ENCODE measurements around the gene LUC7L2. TPM values are rescaled to one million over a fixed set of nuclear protein-coding genes. Genes with fewer than 3 reads are reported as not detected.

Gene LUC7L2
- total and polyA plus RNA-seq, 2 experiments from 2014 or later, result 87.8 to 105 TPM

- H3K27ac ChIP-seq, result no peak overlapping the region
- no peak for DNase-seq (ENCODE audit: low read depth in 1 of 2, low spot score in 1 of 2)
- H3K36me3 ChIP-seq, result no peaks in the 10 kb centered on the region
- H3K4me3 ChIP-seq, result no peak overlapping the region
- H3K9me3 ChIP-seq (ENCODE audit: low read depth), result no peaks in the 10 kb centered on the region
- no peaks in the 10 kb centered on the region for H3K27me3 ChIP-seq
- no peak for TF ChIP-seq CTCF (IDR thresholded peaks at IDR 0.05; ENCODE audit: low read depth, low read length)
- H3K4me1 ChIP-seq (ENCODE audit: low read depth), result peaks cover 16% of the 10 kb centered on the region
Observed at GRCh38 chr7:139430443-139430842, 70.7 kb downstream of the LUC7L2 start.

- no peak for DNase-seq (ENCODE audit: low read depth in 1 of 2, low spot score in 1 of 2)
- peaks cover 16% of the 10 kb centered on the region for H3K4me1 ChIP-seq (ENCODE audit: low read depth)
- H3K36me3 ChIP-seq, result no peaks in the 10 kb centered on the region
- H3K27ac ChIP-seq, result no peak overlapping the region
- H3K4me3 ChIP-seq, result no peak overlapping the region
- no peaks in the 10 kb centered on the region for H3K27me3 ChIP-seq
- H3K9me3 ChIP-seq (ENCODE audit: low read depth), result no peaks in the 10 kb centered on the region
- TF ChIP-seq CTCF (IDR thresholded peaks at IDR 0.05; ENCODE audit: low read depth, low read length), result no peak
Observed at GRCh38 chr7:139431010-139431409, 71.3 kb downstream of the LUC7L2 start.

- H3K4me1 ChIP-seq (ENCODE audit: low read depth), result peaks cover 16% of the 10 kb centered on the region
- no peak for TF ChIP-seq CTCF (IDR thresholded peaks at IDR 0.05; ENCODE audit: low read depth, low read length)
- no peaks in the 10 kb centered on the region for H3K27me3 ChIP-seq
- no peaks in the 10 kb centered on the region for H3K36me3 ChIP-seq
- no peak overlapping the region for H3K27ac ChIP-seq
- H3K4me3 ChIP-seq, result no peak overlapping the region
- DNase-seq (ENCODE audit: low read depth in 1 of 2, low spot score in 1 of 2), result peak in 1 of 2 donors; percentile 6
- no peaks in the 10 kb centered on the region for H3K9me3 ChIP-seq (ENCODE audit: low read depth)
Observed at GRCh38 chr7:139431459-139431858, 71.8 kb downstream of the LUC7L2 start.

- no peak overlapping the region for H3K4me3 ChIP-seq
- DNase-seq (ENCODE audit: low read depth in 1 of 2, low spot score in 1 of 2), result no peak
- no peak for TF ChIP-seq CTCF (IDR thresholded peaks at IDR 0.05; ENCODE audit: low read depth, low read length)
- H3K4me1 ChIP-seq (ENCODE audit: low read depth), result peaks cover 9% of the 10 kb centered on the region
- no peaks in the 10 kb centered on the region for H3K27me3 ChIP-seq
- H3K9me3 ChIP-seq (ENCODE audit: low read depth), result no peaks in the 10 kb centered on the region
- H3K36me3 ChIP-seq, result no peaks in the 10 kb centered on the region
- H3K27ac ChIP-seq, result no peak overlapping the region
Observed at GRCh38 chr7:139436806-139437205, 77.1 kb downstream of the LUC7L2 start.

- Histone ChIP-seq H3K27ac (no peak overlapping the region), H3K36me3 (no peaks in the 10 kb centered on the region), H3K9me3 (ENCODE audit: low read depth) (no peaks in the 10 kb centered on the region), H3K4me1 (ENCODE audit: low read depth) (peaks cover under 1% of the 10 kb centered on the region), H3K4me3 (no peak overlapping the region), H3K27me3 (no peaks in the 10 kb centered on the region)
- DNase-seq (ENCODE audit: low read depth in 1 of 2, low spot score in 1 of 2), result no peak
- TF ChIP-seq CTCF (IDR thresholded peaks at IDR 0.05; ENCODE audit: low read depth, low read length), result no peak
Observed at GRCh38 chr7:139439375-139439774, 79.7 kb downstream of the LUC7L2 start.

- no peaks in the 10 kb centered on the region for H3K27me3 ChIP-seq
Observed at GRCh38 chr7:139441961-139442360, 82.3 kb downstream of the LUC7L2 start.

More at GRCh38 chr7:139441961-139442360, 82.3 kb downstream of the LUC7L2 start:
- Histone ChIP-seq H3K9me3 (ENCODE audit: low read depth) (no peaks in the 10 kb centered on the region), H3K4me3 (no peak overlapping the region), H3K27ac (no peak overlapping the region), H3K4me1 (ENCODE audit: low read depth) (no peaks in the 10 kb centered on the region), H3K36me3 (no peaks in the 10 kb centered on the region)
- TF ChIP-seq CTCF (IDR thresholded peaks at IDR 0.05; ENCODE audit: low read depth, low read length), result no peak
- DNase-seq (ENCODE audit: low read depth in 1 of 2, low spot score in 1 of 2), result no peak

Measured in cardiac muscle cell (in vitro differentiated cells and primary cell).